Islet of Langerhans (tissue), 1 donor: ENCODE results near the gene ARGLU1.
"Not testable (repeated sequence)": the region's sequence is repeated elsewhere in the genome, so short reads cannot be mapped to it uniquely, and the experiment has no call there.

Experiments used
- FAIRE-seq: peaks from one replicate; lab custom pipeline; 2011; peaks lifted over from hg19 to GRCh38; lab: Jason Lieb, UNC

ARGLU1 gene

GRCh38 chr13:106567474-106568298 lies at the start of gene ARGLU1:
TSS of gene ARGLU1 (minus strand) at chr13:106568137. CDS start at chr13:106567919, 218 bp downstream.
- FAIRE-seq = no peak

GRCh38 chr13:106617561-106617960 lies 49.6 kb upstream of the ARGLU1 start:
- no peak for FAIRE-seq

- FAIRE-seq = no peak
Observed at GRCh38 chr13:106616729-106617128, 48.8 kb upstream of the ARGLU1 start.

- FAIRE-seq = no peak
Observed at GRCh38 chr13:106614874-106615273, 46.9 kb upstream of the ARGLU1 start.

GRCh38 chr13:106612688-106613087 lies 44.8 kb upstream of the ARGLU1 start:
- no peak for FAIRE-seq

- no peak for FAIRE-seq
Observed at GRCh38 chr13:106610486-106610885, 42.5 kb upstream of the ARGLU1 start.

- FAIRE-seq = no peak
Observed at GRCh38 chr13:106609116-106609515, 41.2 kb upstream of the ARGLU1 start.

GRCh38 chr13:106603546-106603945 lies 35.6 kb upstream of the ARGLU1 start:
- FAIRE-seq = no peak

GRCh38 chr13:106602178-106602577 lies 34.2 kb upstream of the ARGLU1 start:
- no peak for FAIRE-seq

- FAIRE-seq = no peak
Observed at GRCh38 chr13:106601489-106601888, 33.6 kb upstream of the ARGLU1 start.

GRCh38 chr13:106600798-106601135 lies 32.8 kb upstream of the ARGLU1 start:
- not testable (repeated sequence) for FAIRE-seq

- FAIRE-seq = no peak
Observed at GRCh38 chr13:106599875-106600797, 32.2 kb upstream of the ARGLU1 start.

GRCh38 chr13:106597749-106598395 lies 29.9 kb upstream of the ARGLU1 start:
- no peak for FAIRE-seq

GRCh38 chr13:106597186-106597585 lies 29.2 kb upstream of the ARGLU1 start:
- no peak for FAIRE-seq

GRCh38 chr13:106596275-106596937 lies 28.5 kb upstream of the ARGLU1 start:
- no peak for FAIRE-seq

- FAIRE-seq = no peak
Observed at GRCh38 chr13:106595625-106596024, 27.7 kb upstream of the ARGLU1 start.

- no peak for FAIRE-seq
Observed at GRCh38 chr13:106594980-106595379, 27.0 kb upstream of the ARGLU1 start.

GRCh38 chr13:106593132-106593531 lies 25.2 kb upstream of the ARGLU1 start:
- FAIRE-seq = no peak

- no peak for FAIRE-seq
Observed at GRCh38 chr13:106591299-106591698, 23.4 kb upstream of the ARGLU1 start.

GRCh38 chr13:106589716-106590115 lies 21.8 kb upstream of the ARGLU1 start:
- FAIRE-seq = no peak

GRCh38 chr13:106588367-106588766 lies 20.4 kb upstream of the ARGLU1 start:
- no peak for FAIRE-seq

GRCh38 chr13:106587787-106588186 lies 19.9 kb upstream of the ARGLU1 start:
- no peak for FAIRE-seq
